ENCODE results near the gene USP17L15.
"Not testable (repeated sequence)": the region's sequence is repeated elsewhere in the genome, so short reads cannot be mapped to it uniquely, and the experiment has no call there.

- TF ChIP-seq ZNF3 (CRISPR knock-in tag; IDR thresholded peaks at IDR 0.05); ZFX (CRISPR knock-in tag; IDR thresholded peaks at IDR 0.05); MAX (CRISPR knock-in tag; IDR thresholded peaks at IDR 0.05); MLX (CRISPR knock-in tag; conservative IDR thresholded peaks at IDR 0.05); DPF2 (IDR thresholded peaks at IDR 0.05); RAD21 (CRISPR knock-in tag; conservative IDR thresholded peaks at IDR 0.05 in 1 of 2, IDR thresholded peaks at IDR 0.05 in 1 of 2); NR3C1 (CRISPR knock-in tag; IDR thresholded peaks at IDR 0.05); RBBP5 (IDR thresholded peaks at IDR 0.05; ENCODE audit: borderline replicate concordance, insufficient read depth, low read length, poor library complexity, severe bottlenecking); MAZ (CRISPR knock-in tag; conservative IDR thresholded peaks at IDR 0.05 in 1 of 2, IDR thresholded peaks at IDR 0.05 in 1 of 2): not testable (repeated sequence)
These were observed 19.1 kb upstream of the USP17L15 start, which contains the start of gene USP17L11 for GRCh38 chr4:9215105-9215504.
